GM19193 (cell line): ENCODE measurements around the gene DUSP9.

ENCODE experiments used
- POLR2A ChIP-seq: IDR thresholded peaks from 4 replicates; pipeline ENCODE4 v1.6.1; 2011; ENCODE audit not compliant: insufficient read depth, insufficient read length; ENCODE audit errors: extremely low read depth

Gene DUSP9

DNA sequence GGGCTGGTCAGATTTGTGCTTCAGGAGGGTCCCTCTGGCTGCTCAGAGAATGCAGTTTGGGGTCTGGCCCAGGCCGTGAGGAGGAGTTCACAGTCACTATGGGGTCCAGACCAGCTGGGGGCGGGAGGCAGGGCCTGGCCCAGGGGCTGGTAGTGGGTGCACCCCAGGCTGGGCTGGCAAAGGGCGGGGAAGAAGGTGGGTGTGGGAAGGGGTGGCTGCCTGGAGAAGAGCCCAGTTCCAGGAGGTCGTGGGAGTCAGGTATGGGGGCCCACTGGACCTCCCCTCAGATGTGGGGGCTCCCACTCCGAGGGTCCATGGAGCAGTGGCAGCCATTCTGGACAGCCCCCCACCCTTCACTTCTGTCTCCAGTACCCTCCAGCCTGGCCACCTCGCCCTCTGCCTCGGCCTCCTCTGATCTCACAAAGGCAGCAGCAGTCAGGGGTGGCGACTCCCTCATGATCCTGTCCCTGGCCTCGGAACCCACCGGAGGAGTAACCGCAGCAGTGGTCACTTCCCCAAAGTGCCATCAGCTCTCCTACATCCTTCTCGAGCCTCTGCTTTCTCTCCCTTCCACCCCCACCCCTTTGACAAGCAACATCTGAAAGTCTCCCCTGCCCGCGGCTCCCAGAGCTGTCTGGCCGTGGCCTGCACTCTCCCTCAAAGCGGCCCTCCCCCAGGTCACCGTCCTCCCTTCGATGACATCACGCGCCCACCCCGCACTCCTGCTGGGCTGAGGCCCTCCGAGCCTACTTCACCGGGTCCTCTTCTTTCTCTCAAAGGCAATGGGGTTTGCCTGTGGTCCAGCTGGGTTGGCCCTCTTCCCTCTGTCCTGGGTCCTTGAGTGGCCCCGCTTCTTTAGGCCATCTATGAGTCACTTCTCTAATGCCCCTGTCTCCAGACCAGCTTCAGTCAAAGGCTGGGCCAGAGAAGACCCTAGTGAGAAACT lies 39.0 kb downstream of the DUSP9 start:
- no peak for TF ChIP-seq POLR2A

DNA sequence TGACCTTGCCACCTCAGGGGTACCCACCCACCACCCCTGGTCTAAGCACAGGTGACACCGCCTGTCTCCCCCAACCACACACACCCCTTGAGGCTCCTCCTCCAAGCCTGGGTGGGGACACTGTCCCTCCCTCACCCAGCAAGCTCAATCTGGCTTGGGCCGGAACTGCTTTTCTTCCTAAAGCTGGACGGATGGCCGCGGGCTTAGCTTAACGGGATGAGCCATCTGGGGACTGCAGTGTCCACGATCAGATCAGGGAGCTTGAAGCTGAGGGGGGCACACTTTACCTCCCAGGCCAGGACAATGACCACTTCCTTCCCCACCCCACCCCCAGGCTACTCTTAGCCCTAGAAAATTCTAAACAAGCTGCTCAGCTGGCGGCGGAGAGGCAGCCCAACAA lies 39.7 kb downstream of the DUSP9 start:
- TF ChIP-seq POLR2A, result no peak

DNA sequence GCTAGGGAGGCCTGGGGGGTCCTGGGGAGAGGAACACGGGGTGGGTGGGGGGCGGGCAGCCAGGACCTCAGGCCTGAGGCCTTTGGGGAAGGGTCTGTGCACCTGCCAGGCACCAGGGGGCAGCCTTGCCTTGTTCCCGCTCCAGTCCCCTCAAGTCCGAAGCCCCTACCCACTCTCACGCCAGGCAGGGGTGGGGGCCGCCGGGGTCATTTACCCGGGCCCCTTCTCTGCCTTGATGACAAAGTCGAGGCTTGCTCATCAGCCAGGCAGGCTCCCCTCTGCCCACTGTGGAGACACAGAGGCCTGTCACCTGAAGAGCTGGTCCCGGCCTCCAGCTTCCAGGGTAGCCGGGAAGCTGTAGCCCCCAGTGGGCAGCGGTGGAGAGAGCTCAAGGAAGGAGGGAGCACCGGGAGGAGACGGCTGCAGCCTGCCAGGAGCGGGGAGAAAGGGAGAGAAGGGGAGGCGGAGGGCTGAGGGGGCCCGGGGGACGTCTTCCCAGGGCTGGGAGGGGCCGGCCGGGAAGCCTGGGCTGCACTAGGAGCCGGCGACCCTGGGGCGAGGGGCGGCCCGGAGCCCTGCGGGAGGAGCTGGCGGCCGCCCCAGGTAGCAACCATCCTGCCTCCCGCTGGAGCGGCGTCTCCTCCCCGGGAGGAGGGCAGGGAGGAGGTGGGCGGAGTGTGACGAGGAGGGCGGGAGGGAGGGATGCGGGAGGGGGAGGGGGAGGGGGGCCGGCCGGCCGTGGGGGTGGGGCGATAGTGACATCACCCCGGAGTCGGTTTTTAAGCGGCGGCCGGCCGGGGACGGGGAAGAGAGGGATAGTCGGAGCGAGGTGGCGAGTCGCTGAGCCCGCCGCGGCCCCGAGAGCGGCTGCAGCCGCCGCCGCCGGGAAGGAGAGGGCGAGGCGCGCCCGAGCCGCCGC lies 40.4 kb downstream of the DUSP9 start, which contains the start of gene SLC6A8:
Gene SLC6A8 (plus strand): TSS at position 806 of the 919 bp plus-strand sequence. CDS start 649 bp downstream, outside the sequence.
- no peak for TF ChIP-seq POLR2A

DNA sequence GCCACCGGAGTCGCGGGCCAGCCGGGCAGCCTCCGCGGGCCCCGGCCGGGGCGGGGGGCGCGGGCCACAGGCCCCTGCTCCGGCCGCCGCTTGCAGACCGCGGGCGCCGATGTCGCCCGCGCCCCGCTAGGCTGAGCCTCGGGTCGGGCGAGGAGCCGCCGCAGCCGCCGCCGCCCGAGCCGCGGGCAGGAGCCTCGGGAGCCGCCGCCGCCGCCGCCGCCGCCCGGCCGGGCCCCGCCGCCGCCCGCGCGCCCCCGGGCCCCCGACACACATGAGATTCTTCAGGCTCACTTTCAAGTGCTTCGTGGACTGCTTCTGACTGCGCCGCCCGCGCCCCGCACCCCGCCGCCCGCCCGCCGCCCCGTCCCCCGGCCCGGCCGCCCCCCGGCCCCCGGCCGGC lies 41.1 kb downstream of the DUSP9 start:
- no peak for TF ChIP-seq POLR2A

DNA sequence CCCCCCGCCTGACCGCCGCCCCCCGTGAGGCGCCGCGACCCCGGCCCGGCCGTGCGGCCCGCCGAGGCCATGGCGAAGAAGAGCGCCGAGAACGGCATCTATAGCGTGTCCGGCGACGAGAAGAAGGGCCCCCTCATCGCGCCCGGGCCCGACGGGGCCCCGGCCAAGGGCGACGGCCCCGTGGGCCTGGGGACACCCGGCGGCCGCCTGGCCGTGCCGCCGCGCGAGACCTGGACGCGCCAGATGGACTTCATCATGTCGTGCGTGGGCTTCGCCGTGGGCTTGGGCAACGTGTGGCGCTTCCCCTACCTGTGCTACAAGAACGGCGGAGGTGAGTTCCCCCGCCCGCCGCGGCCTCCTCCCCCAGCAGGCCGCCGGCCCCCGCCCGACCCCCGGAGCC lies 41.5 kb downstream of the DUSP9 start:
- TF ChIP-seq POLR2A, result no peak

DNA sequence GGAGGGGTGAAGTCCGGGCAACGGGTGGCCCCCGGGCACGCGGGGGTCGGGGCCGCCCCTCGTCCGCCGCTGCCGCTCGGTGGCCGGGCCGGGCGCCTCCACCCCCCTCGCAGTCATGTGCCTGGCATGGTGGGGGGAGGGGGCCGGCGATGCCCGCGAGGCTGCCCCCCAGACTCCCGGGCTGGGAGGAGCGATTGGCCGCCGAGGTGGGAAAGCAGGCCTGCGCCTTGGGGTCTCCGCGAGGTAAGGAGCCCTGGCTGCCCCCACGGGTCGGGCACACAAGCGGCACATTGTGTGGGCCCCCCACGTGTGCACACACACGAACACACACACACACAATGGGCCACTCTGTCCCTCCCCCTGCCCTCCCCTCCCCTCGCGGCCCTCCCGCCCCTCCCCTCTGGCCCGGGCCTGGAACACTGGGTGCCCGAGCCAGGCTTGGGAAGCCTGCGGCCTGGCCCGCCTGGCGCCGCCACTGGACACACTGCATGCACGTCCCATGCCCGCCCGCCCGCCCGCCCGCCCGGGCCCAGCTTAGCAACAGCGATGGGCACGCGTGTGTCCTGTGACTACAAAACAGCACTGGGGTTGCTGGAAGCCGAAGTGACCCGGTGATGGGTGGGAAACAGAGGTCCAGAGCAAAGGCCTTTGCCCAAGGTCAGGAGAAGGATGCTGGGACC lies 42.0 kb downstream of the DUSP9 start:
- TF ChIP-seq POLR2A, result no peak

DNA sequence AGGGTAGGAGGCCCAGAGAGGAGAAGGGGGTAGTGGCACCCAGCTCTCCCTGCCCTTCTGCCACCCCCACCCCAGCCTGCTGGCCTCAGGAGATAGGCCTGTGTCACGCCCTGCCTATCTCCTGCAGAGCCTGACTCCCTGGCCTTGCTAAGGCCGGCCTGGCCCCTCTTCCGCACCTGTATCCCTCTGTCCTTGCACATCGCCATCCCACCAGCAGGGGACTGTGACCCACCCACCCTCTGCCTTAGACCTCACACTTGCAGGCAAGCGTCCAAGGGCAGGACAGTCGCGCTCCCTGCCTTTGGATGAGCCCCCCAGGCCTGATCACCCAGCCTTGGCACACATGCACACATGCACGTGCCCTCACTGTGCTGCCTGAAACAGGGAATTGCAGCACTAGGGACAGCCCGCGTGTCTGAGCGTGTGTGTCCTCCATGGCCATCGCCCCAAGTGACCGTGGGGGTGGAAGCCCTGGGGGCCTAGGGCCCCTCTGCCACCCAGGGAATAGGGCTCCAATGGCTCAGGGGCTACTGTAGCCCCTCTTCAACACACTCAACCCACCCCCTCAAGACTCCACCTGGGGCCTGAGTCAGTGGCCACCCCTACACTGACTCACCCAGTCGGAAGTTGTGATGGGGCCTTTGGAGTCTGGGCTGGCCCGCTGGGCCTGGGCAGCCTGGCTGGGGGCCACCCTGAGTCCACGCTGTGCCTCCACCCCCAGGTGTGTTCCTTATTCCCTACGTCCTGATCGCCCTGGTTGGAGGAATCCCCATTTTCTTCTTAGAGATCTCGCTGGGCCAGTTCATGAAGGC lies 42.9 kb downstream of the DUSP9 start:
- no peak for TF ChIP-seq POLR2A

DNA sequence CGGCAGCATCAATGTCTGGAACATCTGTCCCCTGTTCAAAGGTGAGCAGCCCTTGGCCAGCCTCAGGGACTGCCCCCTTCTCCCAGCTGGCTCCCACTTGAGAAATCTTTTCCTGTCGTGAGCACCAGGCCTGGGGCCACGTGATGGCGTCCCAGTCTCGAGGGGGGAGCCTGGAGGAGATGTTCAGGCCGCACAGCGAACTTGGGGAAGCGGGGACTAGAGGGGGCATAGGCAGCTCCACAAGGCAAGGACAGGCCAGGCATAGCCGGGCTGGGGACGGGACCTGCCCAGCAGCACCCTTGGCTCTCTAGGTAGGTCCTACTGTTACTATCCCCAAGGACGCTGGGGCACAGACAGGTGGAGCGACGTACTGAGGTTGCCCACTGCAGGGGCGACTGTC lies 43.5 kb downstream of the DUSP9 start:
- no peak for TF ChIP-seq POLR2A

DNA sequence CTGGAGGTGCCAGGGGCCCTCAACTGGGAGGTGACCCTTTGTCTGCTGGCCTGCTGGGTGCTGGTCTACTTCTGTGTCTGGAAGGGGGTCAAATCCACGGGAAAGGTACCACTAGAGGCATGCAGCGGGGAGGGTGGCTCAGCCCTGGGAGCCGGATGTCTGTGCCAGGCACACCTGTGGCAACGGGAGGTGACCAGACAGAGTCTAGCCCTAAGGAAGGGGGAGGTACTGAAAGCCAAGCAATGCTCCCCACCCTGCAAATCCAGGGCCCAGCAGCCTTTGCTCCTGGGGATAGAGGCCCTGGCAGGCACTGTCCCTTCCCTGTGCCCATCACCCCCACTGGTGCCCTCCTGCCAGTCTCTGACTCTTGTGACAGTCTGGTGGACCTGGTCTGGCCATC lies 45.0 kb downstream of the DUSP9 start:
- TF ChIP-seq POLR2A, result no peak

DNA sequence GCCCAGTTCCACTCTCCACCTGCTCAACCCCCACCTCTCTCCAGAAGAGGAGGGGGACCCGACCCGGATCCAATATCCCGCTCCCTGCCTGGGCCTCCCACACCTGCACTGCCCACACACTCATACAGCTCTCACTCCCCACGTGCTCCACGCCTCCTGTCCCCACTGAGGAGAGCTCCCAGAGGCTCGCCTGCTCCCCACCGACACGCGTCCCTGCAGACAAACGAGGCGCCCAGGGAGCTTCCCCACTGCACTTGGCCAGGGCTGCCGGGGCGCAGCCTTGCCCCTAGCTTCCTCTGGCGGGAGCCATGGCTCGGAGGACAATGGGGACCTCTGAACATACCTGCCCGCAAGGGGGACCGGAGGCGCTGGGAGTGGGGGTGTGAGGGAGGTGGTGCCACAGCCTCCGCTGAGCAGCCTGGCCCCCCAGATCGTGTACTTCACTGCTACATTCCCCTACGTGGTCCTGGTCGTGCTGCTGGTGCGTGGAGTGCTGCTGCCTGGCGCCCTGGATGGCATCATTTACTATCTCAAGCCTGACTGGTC lies 45.7 kb downstream of the DUSP9 start:
- TF ChIP-seq POLR2A, result no peak

DNA sequence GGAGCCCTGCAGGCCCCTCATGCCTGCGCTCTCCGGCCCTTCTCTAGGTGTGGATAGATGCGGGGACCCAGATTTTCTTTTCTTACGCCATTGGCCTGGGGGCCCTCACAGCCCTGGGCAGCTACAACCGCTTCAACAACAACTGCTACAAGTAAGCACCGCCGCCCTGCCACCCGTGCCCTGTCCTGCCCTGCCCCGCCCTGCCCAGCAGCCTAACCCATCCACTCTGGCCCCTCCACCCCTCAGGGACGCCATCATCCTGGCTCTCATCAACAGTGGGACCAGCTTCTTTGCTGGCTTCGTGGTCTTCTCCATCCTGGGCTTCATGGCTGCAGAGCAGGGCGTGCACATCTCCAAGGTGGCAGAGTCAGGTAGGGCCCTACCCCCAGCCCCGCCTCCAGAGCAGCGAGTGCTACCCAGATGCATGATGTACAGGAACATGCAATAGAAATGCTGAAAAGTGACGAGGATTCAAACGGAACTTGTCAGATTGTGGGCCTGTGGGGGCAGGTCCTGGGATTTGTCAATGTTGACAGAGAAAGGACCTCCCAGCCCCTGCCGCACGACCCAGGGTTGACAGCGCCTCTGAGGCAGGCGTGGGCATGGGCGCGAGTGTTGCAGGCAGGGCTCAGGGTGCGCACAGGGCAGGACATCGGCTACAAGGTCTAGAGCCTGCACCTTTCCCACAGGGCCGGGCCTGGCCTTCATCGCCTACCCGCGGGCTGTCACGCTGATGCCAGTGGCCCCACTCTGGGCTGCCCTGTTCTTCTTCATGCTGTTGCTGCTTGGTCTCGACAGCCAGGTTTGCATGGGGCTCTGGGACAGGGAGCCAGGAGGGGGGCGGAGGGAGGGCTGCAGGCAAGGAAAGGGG lies 46.4 kb downstream of the DUSP9 start:
- TF ChIP-seq POLR2A, result no peak

DNA sequence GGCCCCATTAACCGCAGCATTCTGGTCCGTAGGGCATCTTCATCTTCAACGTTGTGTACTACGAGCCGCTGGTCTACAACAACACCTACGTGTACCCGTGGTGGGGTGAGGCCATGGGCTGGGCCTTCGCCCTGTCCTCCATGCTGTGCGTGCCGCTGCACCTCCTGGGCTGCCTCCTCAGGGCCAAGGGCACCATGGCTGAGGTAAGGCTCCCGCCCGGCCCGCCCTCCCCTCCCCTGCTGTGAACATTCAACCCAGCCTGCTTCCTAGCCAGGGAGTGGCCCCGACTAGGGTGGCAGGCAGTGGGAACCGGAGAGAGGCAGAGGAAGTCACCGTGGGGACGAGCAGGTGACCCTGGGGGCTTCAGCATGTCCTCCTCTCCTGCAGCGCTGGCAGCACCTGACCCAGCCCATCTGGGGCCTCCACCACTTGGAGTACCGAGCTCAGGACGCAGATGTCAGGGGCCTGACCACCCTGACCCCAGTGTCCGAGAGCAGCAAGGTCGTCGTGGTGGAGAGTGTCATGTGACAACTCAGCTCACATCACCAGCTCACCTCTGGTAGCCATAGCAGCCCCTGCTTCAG lies 47.8 kb downstream of the DUSP9 start:
- TF ChIP-seq POLR2A, result no peak

DNA sequence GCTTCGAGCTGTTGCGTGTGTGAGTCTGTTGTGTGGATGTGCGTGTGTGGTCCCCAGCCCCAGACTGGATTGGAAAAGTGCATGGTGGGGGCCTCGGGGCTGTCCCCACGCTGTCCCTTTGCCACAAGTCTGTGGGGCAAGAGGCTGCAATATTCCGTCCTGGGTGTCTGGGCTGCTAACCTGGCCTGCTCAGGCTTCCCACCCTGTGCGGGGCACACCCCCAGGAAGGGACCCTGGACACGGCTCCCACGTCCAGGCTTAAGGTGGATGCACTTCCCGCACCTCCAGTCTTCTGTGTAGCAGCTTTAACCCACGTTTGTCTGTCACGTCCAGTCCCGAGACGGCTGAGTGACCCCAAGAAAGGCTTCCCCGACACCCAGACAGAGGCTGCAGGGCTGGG lies 49.1 kb downstream of the DUSP9 start:
- no peak for TF ChIP-seq POLR2A
